HepG2 (cell line): ENCODE measurements around the gene LEUTX. TPM values are rescaled to one million over a fixed set of nuclear protein-coding genes. Genes with fewer than 3 reads are reported as not detected.

Experiments used
- ATAC-seq: fragments of 200-7000 bp; cut with Tn5 transposase; 3 replicates; pipeline ENCODE4 v1.9.1; 2020; ENCODE audit warnings: mild to moderate bottlenecking, moderate library complexity
- BruUV-seq: library from RNA; stranded (reverse); fragments of 400-500 nt; replicated peaks from 2 replicates; lab custom pipeline; 2021; lab: Mats Ljungman, UMichigan
- CTCF ChIA-PET: fragments of 300-600 bp; formaldehyde crosslinking; extraction: SDS; loops from one replicate; lab custom pipeline; 2021; ENCODE audit warnings: low total read pairs, inconsistent platforms, low intra/inter-chr PET ratio; lab: Yijun Ruan, JAX
- POLR2A ChIA-PET: fragments of 350-600 bp; sonication (Branson Sonifier 250); formaldehyde crosslinking; loops from one replicate; lab custom pipeline; 2020; ENCODE audit warnings: antibody characterized with exemption, inconsistent platforms; lab: Yijun Ruan, JAX
- DNase-seq: peaks from one replicate; pipeline ENCODE4 v3.0.0-alpha.2; 2015; ENCODE audit warnings: low spot score
- FAIRE-seq: peaks from 3 replicates; lab custom pipeline; 2011; peaks lifted over from hg19 to GRCh38; lab: Jason Lieb, UNC
- H2AFZ ChIP-seq: one replicate; pipeline ENCODE4 v1.6.1; 2011; ENCODE audit warnings: low read length, inconsistent platforms
- H3K27ac ChIP-seq: fragments of 300-600 bp; 3 replicates; pipeline ENCODE4 v1.8.0; 2011; ENCODE audit warnings: mixed run types, mild to moderate bottlenecking, mixed read lengths, low read length, inconsistent platforms; ENCODE audit not compliant: insufficient read depth; ENCODE audit errors: extremely low read length
- H3K27me3 ChIP-seq, 2 experiments: fragments of 200-600 bp in 1 of 2; 2 replicates in 1 of 2; 3 replicates in 1 of 2; pipeline versions ENCODE4 v1.6.0 to v1.8.0; 2011; ENCODE audit warnings: low read length in 2 of 2, mild to moderate bottlenecking in 2 of 2, moderate library complexity in 2 of 2, inconsistent platforms in 1 of 2; ENCODE audit not compliant: insufficient read depth in 2 of 2, control insufficient read depth in 1 of 2
- H3K36me3 ChIP-seq, 2 experiments: fragments of 200-600 bp in 1 of 2; replicated peaks in 1 of 2; 2 replicates in 1 of 2; 3 replicates in 1 of 2; pipeline versions ENCODE4 v1.5.1 to v1.8.0; 2011; ENCODE audit warnings: low read length in 2 of 2, inconsistent platforms in 1 of 2; ENCODE audit not compliant: insufficient read depth in 2 of 2, control insufficient read depth in 1 of 2
- H3K4me1 ChIP-seq: 2 replicates; pipeline ENCODE4 v1.5.1; 2012; ENCODE audit warnings: low read length, inconsistent platforms; ENCODE audit not compliant: insufficient read depth
- H3K4me2 ChIP-seq: 2 replicates; pipeline ENCODE4 v1.6.0; 2011; ENCODE audit warnings: low read depth, low read length, inconsistent platforms
- H3K4me3 ChIP-seq, 3 experiments: fragments of 200-600 bp in 1 of 3; sonication (generic), shearing (Covaris generic) in 1 of 3; replicated peaks in 1 of 3; 2 replicates each; pipeline ENCODE4 v1.5.1; 2011 to 2016; ENCODE audit warnings: low read length in 3 of 3, inconsistent platforms in 2 of 3, low read depth in 2 of 3, mild to moderate bottlenecking in 2 of 3, control low read depth in 1 of 3, mixed read lengths in 1 of 3; ENCODE audit not compliant: insufficient read depth in 1 of 3
- H3K79me2 ChIP-seq: one replicate; pipeline ENCODE4 v1.6.1; 2011; ENCODE audit warnings: low read length, inconsistent platforms; ENCODE audit not compliant: insufficient read depth
- H3K9ac ChIP-seq: 2 replicates; pipeline ENCODE4 v1.6.0; 2011; ENCODE audit warnings: mild to moderate bottlenecking, low read depth, low read length, inconsistent platforms; ENCODE audit not compliant: insufficient read depth
- H3K9me3 ChIP-seq: 2 replicates; pipeline ENCODE4 v1.5.1; 2012; ENCODE audit warnings: mild to moderate bottlenecking, low read length
- H4K20me1 ChIP-seq: 2 replicates; pipeline ENCODE4 v1.6.0; 2011; ENCODE audit warnings: inconsistent platforms, mild to moderate bottlenecking, low read length, moderate library complexity; ENCODE audit not compliant: insufficient read depth
- FOXC1 ChIP-seq: sonication (generic); formaldehyde crosslinking; IDR thresholded peaks from 2 replicates; pipeline ENCODE4 v1.8.0; 2022; ENCODE audit warnings: mild to moderate bottlenecking, missing genetic modification reagents, borderline replicate concordance
- GTF3A ChIP-seq: sonication (generic); formaldehyde crosslinking; conservative IDR thresholded peaks from 2 replicates; pipeline ENCODE4 v1.4.0; 2020; ENCODE audit warnings: mild to moderate bottlenecking, missing genetic modification reagents
- HNRNPUL1 ChIP-seq: fragments of 200-400 bp; formaldehyde crosslinking; IDR thresholded peaks from 2 replicates; pipeline ENCODE4 v1.6.1; 2017; ENCODE audit warnings: low read depth, mild to moderate bottlenecking, low read length, moderate library complexity
- KLF11 ChIP-seq: IDR thresholded peaks from 2 replicates; pipeline ENCODE4 v1.6.1; 2016; ENCODE audit warnings: missing compliant biosample characterization
- PHF5A ChIP-seq: IDR thresholded peaks from one replicate; pipeline ENCODE4 v1.6.1; 2018; ENCODE audit warnings: low read depth, missing genetic modification reagents; ENCODE audit not compliant: unreplicated experiment
- POLR2G ChIP-seq: fragments of 200-400 bp; formaldehyde crosslinking; IDR thresholded peaks from 2 replicates; pipeline ENCODE4 v1.6.1; 2018; ENCODE audit warnings: mild to moderate bottlenecking, low read depth, low read length, moderate library complexity
- SKI ChIP-seq: fragments of 450-650 bp; IDR thresholded peaks from one replicate; pipeline ENCODE4 v1.6.1; 2018; ENCODE audit warnings: mild to moderate bottlenecking; ENCODE audit not compliant: partially characterized antibody
- SNAI1 ChIP-seq: sonication (generic); formaldehyde crosslinking; IDR thresholded peaks from 2 replicates; pipeline ENCODE4 v1.5.0; 2020; ENCODE audit warnings: mild to moderate bottlenecking, missing genetic modification reagents, borderline replicate concordance
- STAG1 ChIP-seq: sonication (generic); formaldehyde crosslinking; IDR thresholded peaks from 2 replicates; pipeline ENCODE4 v1.4.0; 2020; ENCODE audit warnings: missing genetic modification reagents
- TCF12 ChIP-seq, 2 experiments: fragments of 450-650 bp in 1 of 2; sonication (generic) in 1 of 2; formaldehyde crosslinking in 1 of 2; IDR thresholded peaks; 2 replicates each; pipeline versions ENCODE4 v1.6.1 to v1.8.0; 2017 to 2022; ENCODE audit warnings: antibody characterized with exemption in 1 of 2, mild to moderate bottlenecking in 1 of 2, missing genetic modification reagents in 1 of 2, moderate library complexity in 1 of 2
- THAP7 ChIP-seq: sonication (generic); formaldehyde crosslinking; IDR thresholded peaks from 2 replicates; pipeline ENCODE4 v1.8.1; 2023; ENCODE audit warnings: mild to moderate bottlenecking, missing genetic modification reagents
- ZNF337 ChIP-seq: sonication (generic); formaldehyde crosslinking; IDR thresholded peaks from 2 replicates; pipeline ENCODE4 v1.5.1; 2020; ENCODE audit warnings: missing genetic modification reagents, low read depth, mild to moderate bottlenecking, borderline replicate concordance
- ZNF792 ChIP-seq: IDR thresholded peaks from 2 replicates; pipeline ENCODE4 v1.6.1; 2016
- ZZZ3 ChIP-seq: sonication (generic); formaldehyde crosslinking; IDR thresholded peaks from 2 replicates; pipeline ENCODE4 v1.4.0; 2020; ENCODE audit warnings: missing genetic modification reagents, mild to moderate bottlenecking, borderline replicate concordance
- WGBS: methylation state at CpG from one replicate; pipeline ENCODE4 v1.1.6; 2017; ENCODE audit warnings: low lambda C conversion rate; 5-methylcytosine and 5-hydroxymethylcytosine counted together
- in situ Hi-C: cut with HindIII; loops from 2 replicates; pipeline ENCODE4 v1.10.0; 2017; ENCODE audit warnings: low pct_unique_long_range_greater_than_20kb; ENCODE audit not compliant: extremely low pct_ligation_motif_present
- intact Hi-C: fragments of 100-400 bp; cut with micrococcal nuclease; formaldehyde crosslinking; loops from one replicate; pipeline ENCODE4 v1.10.0; 2022; ENCODE audit not compliant: unreplicated experiment
- polyA plus RNA-seq, 8 experiments: library from polyadenylated mRNA; depleted of rRNA in 3 of 8; stranded (reverse) in 7 of 8; unstranded in 1 of 8; fragments of >200 nt; fragmentation: Illumina TruSeq in 4 of 8; extraction: Trizol in 4 of 8; gene quantifications; 2 replicates each; pipeline versions ENCODE4 v1.2.1 to v1.2.3, GENCODE V29; 2011 to 2016; ENCODE audit warnings: low read depth in 4 of 8, missing spikeins in 1 of 8, mixed read lengths in 1 of 8; ENCODE audit not compliant: insufficient read depth in 1 of 8
- total RNA-seq, 5 experiments: library from RNA; depleted of rRNA; stranded (reverse); fragments of >200 nt; fragmentation: Illumina TruSeq; extraction: Trizol; gene quantifications; 2 replicates each; pipeline ENCODE4 v1.2.3, GENCODE V29; 2016; ENCODE audit warnings: low read depth in 1 of 5
- TF ChIP-seq, protein P1 (sequence below): IDR thresholded peaks from 2 replicates; pipeline ENCODE4 v1.6.1; 2016; ENCODE audit warnings: low read depth, control low read depth
- TF ChIP-seq, protein P2 (sequence below): sonication (generic); formaldehyde crosslinking; IDR thresholded peaks from 2 replicates; pipeline ENCODE4 v1.5.1; 2020; ENCODE audit warnings: missing genetic modification reagents, mild to moderate bottlenecking, borderline replicate concordance

The LEUTX gene
- total and polyA plus RNA-seq, 2 of the 13 experiments (the other 11 are each of a cell fraction or from before 2014, with no cell fraction given), result not detected

GRCh38 chr19:39768334-39768733 is 10.3 kb upstream of the LEUTX start (continued):
- no peak for TF ChIP-seq THAP7 (CRISPR knock-in tag)

DNA sequence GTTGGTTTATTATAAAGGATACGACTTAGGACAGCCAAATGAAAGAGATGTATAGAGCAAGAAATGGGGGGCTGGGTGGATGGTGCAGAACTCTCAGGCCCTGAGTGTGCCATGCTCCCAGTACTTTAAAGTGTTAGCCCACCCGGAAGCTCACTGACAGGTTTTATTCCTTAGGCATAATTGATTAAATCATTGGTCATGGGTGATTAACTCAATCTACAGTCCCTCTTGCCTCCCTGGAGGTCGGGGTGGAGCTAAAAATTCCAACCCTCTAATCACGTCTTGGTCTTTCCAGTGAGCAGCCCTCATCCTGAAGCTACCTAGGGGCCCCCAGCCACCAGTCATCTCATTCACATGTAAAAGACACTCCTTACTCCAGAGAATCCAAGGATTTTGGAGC is 9.9 kb upstream of the LEUTX start:
- Histone ChIP-seq H3K4me2 (no peak overlapping the region), H3K36me3 (no peaks in the 10 kb centered on the region), H3K27me3 (peaks cover 0 to 1% of the 10 kb centered on the region in 2 experiments; a peak in 3 of 5 replicates), H3K4me1 (no peaks in the 10 kb centered on the region; the same call in 1 of the 2 replicates), H3K9ac (no peak overlapping the region)
- 15% methylated on average over 4 of the region's 4 CpGs for WGBS
- ATAC-seq, result no peak
- FAIRE-seq, result no peak
- TF ChIP-seq ZZZ3 (CRISPR knock-in tag) (no peak), ZNF337 (CRISPR knock-in tag) (no peak), KLF11 (CRISPR knock-in tag) (no peak), ZNF792 (CRISPR knock-in tag) (no peak), PHF5A (CRISPR knock-in tag) (no peak), SKI (no peak), SNAI1 (CRISPR knock-in tag) (no peak), POLR2G (no peak), GTF3A (CRISPR knock-in tag) (no peak), HNRNPUL1 (no peak), FOXC1 (CRISPR knock-in tag) (no peak), TCF12 (IDR thresholded peaks at IDR 0.05) (no peak), TCF12 (CRISPR knock-in tag; IDR thresholded peaks at IDR 0.05) (no peak), STAG1 (CRISPR knock-in tag) (no peak)
- TF ChIP-seq, protein P1, sequence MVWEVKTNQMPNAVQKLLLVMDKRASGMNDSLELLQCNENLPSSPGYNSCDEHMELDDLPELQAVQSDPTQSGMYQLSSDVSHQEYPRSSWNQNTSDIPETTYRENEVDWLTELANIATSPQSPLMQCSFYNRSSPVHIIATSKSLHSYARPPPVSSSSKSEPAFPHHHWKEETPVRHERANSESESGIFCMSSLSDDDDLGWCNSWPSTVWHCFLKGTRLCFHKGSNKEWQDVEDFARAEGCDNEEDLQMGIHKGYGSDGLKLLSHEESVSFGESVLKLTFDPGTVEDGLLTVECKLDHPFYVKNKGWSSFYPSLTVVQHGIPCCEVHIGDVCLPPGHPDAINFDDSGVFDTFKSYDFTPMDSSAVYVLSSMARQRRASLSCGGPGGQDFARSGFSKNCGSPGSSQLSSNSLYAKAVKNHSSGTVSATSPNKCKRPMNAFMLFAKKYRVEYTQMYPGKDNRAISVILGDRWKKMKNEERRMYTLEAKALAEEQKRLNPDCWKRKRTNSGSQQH (CRISPR knock-in tag), result no peak
- TF ChIP-seq, protein P2, sequence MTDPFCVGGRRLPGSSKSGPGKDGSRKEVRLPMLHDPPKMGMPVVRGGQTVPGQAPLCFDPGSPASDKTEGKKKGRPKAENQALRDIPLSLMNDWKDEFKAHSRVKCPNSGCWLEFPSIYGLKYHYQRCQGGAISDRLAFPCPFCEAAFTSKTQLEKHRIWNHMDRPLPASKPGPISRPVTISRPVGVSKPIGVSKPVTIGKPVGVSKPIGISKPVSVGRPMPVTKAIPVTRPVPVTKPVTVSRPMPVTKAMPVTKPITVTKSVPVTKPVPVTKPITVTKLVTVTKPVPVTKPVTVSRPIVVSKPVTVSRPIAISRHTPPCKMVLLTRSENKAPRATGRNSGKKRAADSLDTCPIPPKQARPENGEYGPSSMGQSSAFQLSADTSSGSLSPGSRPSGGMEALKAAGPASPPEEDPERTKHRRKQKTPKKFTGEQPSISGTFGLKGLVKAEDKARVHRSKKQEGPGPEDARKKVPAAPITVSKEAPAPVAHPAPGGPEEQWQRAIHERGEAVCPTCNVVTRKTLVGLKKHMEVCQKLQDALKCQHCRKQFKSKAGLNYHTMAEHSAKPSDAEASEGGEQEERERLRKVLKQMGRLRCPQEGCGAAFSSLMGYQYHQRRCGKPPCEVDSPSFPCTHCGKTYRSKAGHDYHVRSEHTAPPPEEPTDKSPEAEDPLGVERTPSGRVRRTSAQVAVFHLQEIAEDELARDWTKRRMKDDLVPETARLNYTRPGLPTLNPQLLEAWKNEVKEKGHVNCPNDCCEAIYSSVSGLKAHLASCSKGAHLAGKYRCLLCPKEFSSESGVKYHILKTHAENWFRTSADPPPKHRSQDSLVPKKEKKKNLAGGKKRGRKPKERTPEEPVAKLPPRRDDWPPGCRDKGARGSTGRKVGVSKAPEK (CRISPR knock-in tag), result no peak
- TF ChIP-seq, all 625 proteins: peak for 0
- BruUV-seq, result no TSS peak
- DNase-seq, result no peak
- Histone ChIP-seq H3K79me2 (no peaks in the 10 kb centered on the region), H2AFZ (no peak overlapping the region), H3K4me3 (no peak overlapping the region), H3K27ac (no peak overlapping the region), H3K9me3 (no peaks in the 10 kb centered on the region), H4K20me1 (no peaks in the 10 kb centered on the region)
- ChIA-PET POLR2A (no interaction called here), CTCF (no interaction called here)
- intact Hi-C loops (loop anchor here (5.0 kb wide), 1 partner anchor 91 kb away; no protein-coding TSS in a partner anchor), in situ Hi-C loops (no loop called here)
